H1 (cell line): ENCODE data around the gene CDH1. TPM values are rescaled to one million over a fixed set of nuclear protein-coding genes. Genes with fewer than 3 reads are reported as not detected.

ENCODE experiments used
- CTCF ChIA-PET: fragments of 300-600 bp; sonication (Branson Sonifier 250); formaldehyde crosslinking; loops from one replicate; lab custom pipeline; 2021; ENCODE audit not compliant: partially characterized antibody; lab: Charles Lee
- POLR2A ChIA-PET: fragments of 300-600 bp; sonication (Branson Sonifier 250); formaldehyde crosslinking; loops from one replicate; lab custom pipeline; 2021; ENCODE audit warnings: inconsistent platforms; ENCODE audit not compliant: partially characterized antibody; lab: Charles Lee
- DNase-seq, 2 experiments: peaks; one replicate each; pipeline versions ENCODE4 v3.0.0 to v3.0.0-alpha.2; 2010 to 2022; ENCODE audit warnings: low spot score in 2 of 2, low read depth in 1 of 2, mixed read lengths in 1 of 2
- FAIRE-seq: peaks from 2 replicates; lab custom pipeline; 2011; peaks lifted over from hg19 to GRCh38; lab: Jason Lieb, UNC
- H2AFZ ChIP-seq: 2 replicates; pipeline ENCODE4 v1.8.1; 2012; ENCODE audit warnings: low read length, inconsistent platforms
- H2AK5ac ChIP-seq: 2 replicates; pipeline ENCODE4 v1.6.1; 2013; ENCODE audit warnings: low read depth, low read length
- H2BK120ac ChIP-seq: replicated peaks from 2 replicates; pipeline ENCODE3; 2013; ENCODE audit warnings: low read depth, low read length, inconsistent platforms
- H2BK12ac ChIP-seq: 2 replicates; pipeline ENCODE4 v1.6.1; 2013; ENCODE audit warnings: low read depth, low read length
- H2BK15ac ChIP-seq: 2 replicates; pipeline ENCODE4 v1.6.1; 2013; ENCODE audit warnings: low read length
- H2BK20ac ChIP-seq: 2 replicates; pipeline ENCODE4 v1.6.1; 2013; ENCODE audit warnings: low read length
- H2BK5ac ChIP-seq: 2 replicates; pipeline ENCODE4 v1.6.1; 2013; ENCODE audit warnings: low read depth, low read length
- H3K14ac ChIP-seq: 2 replicates; pipeline ENCODE4 v1.6.1; 2013; ENCODE audit warnings: inconsistent platforms; ENCODE audit not compliant: insufficient read length
- H3K18ac ChIP-seq: 2 replicates; pipeline ENCODE4 v1.6.1; 2013; ENCODE audit warnings: low read length; ENCODE audit errors: extremely low read depth
- H3K23ac ChIP-seq: 2 replicates; pipeline ENCODE4 v1.6.1; 2013; ENCODE audit warnings: inconsistent platforms; ENCODE audit not compliant: insufficient read length
- H3K23me2 ChIP-seq: 2 replicates; pipeline ENCODE4 v1.6.1; 2013; ENCODE audit warnings: low read depth, low read length
- H3K27ac ChIP-seq: 2 replicates; pipeline ENCODE4 v1.6.1; 2011; ENCODE audit warnings: low read depth, low read length, inconsistent platforms
- H3K27me3 ChIP-seq, 4 experiments: replicated peaks in 1 of 4; 1 replicate in 1 of 4; 2 replicates in 3 of 4; pipeline versions ENCODE4 v1.6.1 to v1.8.1; 2011 to 2013; ENCODE audit warnings: low read length in 3 of 4, mild to moderate bottlenecking in 3 of 4, inconsistent platforms in 2 of 4, mixed read lengths in 2 of 4, moderate library complexity in 1 of 4; ENCODE audit not compliant: control insufficient read depth in 3 of 4, insufficient read depth in 3 of 4; ENCODE audit errors: extremely low read depth in 1 of 4
- H3K36me3 ChIP-seq, 4 experiments: 2 replicates each; pipeline versions ENCODE4 v1.6.1 to v1.8.1; 2011 to 2013; ENCODE audit warnings: mild to moderate bottlenecking in 4 of 4, low read length in 3 of 4, moderate library complexity in 2 of 4, control low read depth in 1 of 4, inconsistent platforms in 1 of 4; ENCODE audit not compliant: insufficient read depth in 4 of 4, control insufficient read depth in 2 of 4
- H3K4ac ChIP-seq: replicated peaks from 2 replicates; pipeline ENCODE3; 2013; ENCODE audit warnings: low read length, low read depth, mixed read lengths, inconsistent platforms; ENCODE audit not compliant: insufficient read length
- H3K4me1 ChIP-seq, 4 experiments: replicated peaks in 1 of 4; 1 replicate in 1 of 4; 2 replicates in 3 of 4; pipeline versions ENCODE4 v1.6.1 to v1.8.1; 2011 to 2013; ENCODE audit warnings: low read length in 3 of 4, inconsistent platforms in 2 of 4, mixed read lengths in 1 of 4; ENCODE audit not compliant: insufficient read depth in 4 of 4, control insufficient read depth in 3 of 4
- H3K4me2 ChIP-seq, 2 experiments: 2 replicates each; pipeline versions ENCODE4 v1.6.1 to v1.8.1; 2011 to 2013; ENCODE audit warnings: low read depth in 2 of 2, low read length in 2 of 2, control low read depth in 1 of 2, inconsistent platforms in 1 of 2, mild to moderate bottlenecking in 1 of 2; ENCODE audit not compliant: insufficient read depth in 1 of 2
- H3K4me3 ChIP-seq, 4 experiments: fragments of 200-600, 300-600 bp in 1 of 4; sonication (generic), shearing (Covaris generic), sonication (Bioruptor Twin) in 1 of 4; 2 replicates each; pipeline versions ENCODE4 v1.5.1 to v1.8.1; 2011 to 2016; ENCODE audit warnings: low read length in 4 of 4, low read depth in 3 of 4, control low read depth in 2 of 4, inconsistent platforms in 2 of 4, mild to moderate bottlenecking in 2 of 4, mixed read lengths in 1 of 4, moderate library complexity in 1 of 4; ENCODE audit not compliant: insufficient read depth in 2 of 4; ENCODE audit errors: extremely low read depth in 1 of 4
- H3K56ac ChIP-seq: replicated peaks from 2 replicates; pipeline ENCODE3; 2013; ENCODE audit warnings: low read depth, mild to moderate bottlenecking, mixed read lengths, low read length, inconsistent platforms; ENCODE audit not compliant: insufficient read length
- H3K79me1 ChIP-seq: 2 replicates; pipeline ENCODE4 v1.6.1; 2013; ENCODE audit warnings: low read depth, low read length, control low read depth
- H3K79me2 ChIP-seq, 2 experiments: 2 replicates each; pipeline versions ENCODE4 v1.6.1 to v1.8.1; 2012 to 2013; ENCODE audit warnings: low read length in 2 of 2, mild to moderate bottlenecking in 2 of 2, inconsistent platforms in 1 of 2; ENCODE audit not compliant: insufficient read depth in 2 of 2, control insufficient read depth in 1 of 2
- H3K9ac ChIP-seq, 4 experiments: replicated peaks in 1 of 4; 1 replicate in 1 of 4; 2 replicates in 3 of 4; pipeline versions ENCODE4 v1.6.1 to v1.8.1; 2011 to 2013; ENCODE audit warnings: low read depth in 3 of 4, low read length in 3 of 4, control low read depth in 2 of 4, mild to moderate bottlenecking in 2 of 4, moderate library complexity in 2 of 4, inconsistent platforms in 1 of 4; ENCODE audit errors: extremely low read depth in 1 of 4
- H3K9me3 ChIP-seq, 2 experiments: 2 replicates each; pipeline versions ENCODE4 v1.6.1 to v1.8.1; 2012 to 2013; ENCODE audit warnings: mild to moderate bottlenecking in 2 of 2, moderate library complexity in 2 of 2, control low read depth in 1 of 2, inconsistent platforms in 1 of 2, low read depth in 1 of 2, low read length in 1 of 2, mixed read lengths in 1 of 2; ENCODE audit not compliant: insufficient read depth in 2 of 2
- H4K20me1 ChIP-seq, 2 experiments: replicated peaks in 1 of 2; 2 replicates each; pipeline versions ENCODE3 to v1.8.1; 2011 to 2013; ENCODE audit warnings: inconsistent platforms in 2 of 2, low read length in 2 of 2, mild to moderate bottlenecking in 1 of 2; ENCODE audit not compliant: insufficient read depth in 2 of 2, control insufficient read depth in 1 of 2
- H4K5ac ChIP-seq: 2 replicates; pipeline ENCODE4 v1.6.1; 2013; ENCODE audit warnings: low read length, low read depth, mixed read lengths, inconsistent platforms; ENCODE audit not compliant: insufficient read length
- H4K8ac ChIP-seq: 2 replicates; pipeline ENCODE4 v1.8.0; 2013; ENCODE audit warnings: mild to moderate bottlenecking, moderate library complexity, low read length, inconsistent platforms; ENCODE audit not compliant: insufficient read depth; ENCODE audit errors: extremely low read depth
- H4K91ac ChIP-seq: replicated peaks from 2 replicates; pipeline ENCODE3; 2013; ENCODE audit warnings: low read length, mixed read lengths, inconsistent platforms; ENCODE audit not compliant: insufficient read length
- ATF3 ChIP-seq: IDR thresholded peaks from 2 replicates; pipeline ENCODE4 v1.6.1; 2011; ENCODE audit warnings: low read depth, mild to moderate bottlenecking, low read length; ENCODE audit not compliant: insufficient read depth
- FOSL1 ChIP-seq: IDR thresholded peaks from 2 replicates; pipeline ENCODE4 v1.6.1; 2011; ENCODE audit warnings: mild to moderate bottlenecking, low read depth, low read length, moderate library complexity; ENCODE audit not compliant: insufficient read depth
- JUN ChIP-seq: IDR thresholded peaks from 2 replicates; pipeline ENCODE4 v1.6.1; 2011; ENCODE audit warnings: low read depth, mild to moderate bottlenecking, improper control_type of control experiment, low read length
- MAFK ChIP-seq: IDR thresholded peaks from 2 replicates; pipeline ENCODE4 v1.6.1; 2012; ENCODE audit warnings: low read depth, mild to moderate bottlenecking, improper control_type of control experiment, low read length
- WGBS, 2 experiments: shearing (Covaris generic) in 1 of 2; methylation state at CpG; one replicate each; pipeline versions ENCODE4 v1.1.6 to v1.1.7; 2013 to 2015; ENCODE audit warnings: low lambda C conversion rate in 2 of 2, mixed read lengths in 2 of 2, inconsistent platforms in 1 of 2, low coverage in 1 of 2, missing lambda C conversion rate in 1 of 2; ENCODE audit not compliant: insufficient replicate concordance in 2 of 2, insufficient coverage in 1 of 2, insufficient read length in 1 of 2; ENCODE audit errors: extremely low coverage in 1 of 2, missing lambda C conversion rate in 1 of 2; 5-methylcytosine and 5-hydroxymethylcytosine counted together
- polyA plus RNA-seq, 7 experiments: library from polyadenylated mRNA; depleted of rRNA in 3 of 7; stranded (reverse) in 5 of 7; unstranded in 2 of 7; fragments of >200 nt in 5 of 7; fragments of 200-250 nt in 2 of 7; gene quantifications; 1 replicate in 5 of 7; 2 replicates in 1 of 7; 4 replicates in 1 of 7; pipeline versions ENCODE4 v1.2.1 to v1.2.3, GENCODE V29; 2011 to 2013; ENCODE audit warnings: missing spikeins in 2 of 7, mixed read lengths in 2 of 7
- total RNA-seq: library from RNA; stranded (reverse); fragmentation: NEBNext Ultra II Directional; extraction: Animal tissue kit (Norgen Biotek cat#: 25700); gene quantifications from 2 replicates; pipeline ENCODE4 v1.2.1, GENCODE V29; 2021

Gene CDH1
- total and polyA plus RNA-seq, 2 of the 8 experiments (the other 6 are each of a cell fraction or from before 2014, with no cell fraction given): 133 to 265 TPM

GRCh38 chr16:68798398-68798797 is 61.3 kb downstream of the CDH1 start:
- H3K4ac ChIP-seq: no peak overlapping the region
- H3K56ac ChIP-seq: no peak overlapping the region
- H3K23ac ChIP-seq: no peak overlapping the region
- 0 out of 2 replicates have a peak overlapping the region, but pooled peaks have one; percentile 68 for H2BK12ac ChIP-seq
- H3K23me2 ChIP-seq: no peaks in the 10 kb centered on the region
- peaks cover 8 to 23% (median 17%) of the 10 kb centered on the region in 4 experiments for H3K36me3 ChIP-seq
- no peaks in the 10 kb centered on the region for H3K9me3 ChIP-seq
- H2BK15ac ChIP-seq: no peak overlapping the region
- no peak overlapping the region for H2AFZ ChIP-seq
- H3K4me2 ChIP-seq: no peak overlapping the region; a peak in 1 of 4 replicates
- no peak overlapping the region for H3K14ac ChIP-seq
- no peak overlapping the region for H4K91ac ChIP-seq
- H3K27ac ChIP-seq: no peak overlapping the region
- POLR2A ChIA-PET: interaction anchor here (0.7 to 1.1 kb wide), 3 partner anchors 60 to 402 kb away, joined by 3 to 4 read pairs (median 3); no protein-coding TSS in a partner anchor
- no peak overlapping the region for H4K5ac ChIP-seq
- H4K8ac ChIP-seq: no peak overlapping the region
- TF ChIP-seq ATF3: no peak
- TF ChIP-seq FOSL1: no peak
- no peak for TF ChIP-seq MAFK
- no peak for TF ChIP-seq JUN
- H2BK20ac ChIP-seq: no peak overlapping the region
- H3K27me3 ChIP-seq: no peaks in the 10 kb centered on the region; a peak in 1 of 7 replicates
- no peak overlapping the region for H3K4me3 ChIP-seq
- no peak overlapping the region for H3K9ac ChIP-seq
- peaks cover 4 to 13% (median 7%) of the 10 kb centered on the region in 4 experiments; a peak in 5 of 7 replicates for H3K4me1 ChIP-seq
- H3K79me2 ChIP-seq: peaks cover 0 to 54% of the 10 kb centered on the region in 2 experiments; a peak in 2 of 4 replicates
- 0 out of 2 replicates have a peak overlapping the region, but pooled peaks have one; percentile 82 for H2AK5ac ChIP-seq
- 85% methylated on average over 2 of the region's 2 CpGs; no CpG with 5 or more reads in 1 of the 2 experiments for WGBS, 2 experiments
- peak overlapping the region; percentile 32; the same call in 1 of the 2 replicates for H2BK5ac ChIP-seq
- H4K20me1 ChIP-seq: peaks cover 0 to 3% of the 10 kb centered on the region in 2 experiments
- DNase-seq (no peak), FAIRE-seq (no peak)
- peaks cover 5% of the 10 kb centered on the region; the same call in 1 of the 2 replicates for H3K79me1 ChIP-seq
- H3K18ac ChIP-seq: no peak overlapping the region
- CTCF ChIA-PET: interaction anchor here (0.8 to 6.7 kb wide), 10 partner anchors 10 to 270 kb away, joined by 3 to 71 read pairs (median 4); no protein-coding TSS in a partner anchor
- no peak overlapping the region for H2BK120ac ChIP-seq
